Measurements from ENCODE around the gene NAP1L3. TPM values are rescaled to one million over a fixed set of nuclear protein-coding genes. Genes with fewer than 3 reads are reported as not detected.

The NAP1L3 gene, protein sequence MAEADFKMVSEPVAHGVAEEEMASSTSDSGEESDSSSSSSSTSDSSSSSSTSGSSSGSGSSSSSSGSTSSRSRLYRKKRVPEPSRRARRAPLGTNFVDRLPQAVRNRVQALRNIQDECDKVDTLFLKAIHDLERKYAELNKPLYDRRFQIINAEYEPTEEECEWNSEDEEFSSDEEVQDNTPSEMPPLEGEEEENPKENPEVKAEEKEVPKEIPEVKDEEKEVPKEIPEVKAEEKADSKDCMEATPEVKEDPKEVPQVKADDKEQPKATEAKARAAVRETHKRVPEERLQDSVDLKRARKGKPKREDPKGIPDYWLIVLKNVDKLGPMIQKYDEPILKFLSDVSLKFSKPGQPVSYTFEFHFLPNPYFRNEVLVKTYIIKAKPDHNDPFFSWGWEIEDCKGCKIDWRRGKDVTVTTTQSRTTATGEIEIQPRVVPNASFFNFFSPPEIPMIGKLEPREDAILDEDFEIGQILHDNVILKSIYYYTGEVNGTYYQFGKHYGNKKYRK
- total RNA-seq = 18.6 and 25.3 TPM in 2 replicates

DNA sequence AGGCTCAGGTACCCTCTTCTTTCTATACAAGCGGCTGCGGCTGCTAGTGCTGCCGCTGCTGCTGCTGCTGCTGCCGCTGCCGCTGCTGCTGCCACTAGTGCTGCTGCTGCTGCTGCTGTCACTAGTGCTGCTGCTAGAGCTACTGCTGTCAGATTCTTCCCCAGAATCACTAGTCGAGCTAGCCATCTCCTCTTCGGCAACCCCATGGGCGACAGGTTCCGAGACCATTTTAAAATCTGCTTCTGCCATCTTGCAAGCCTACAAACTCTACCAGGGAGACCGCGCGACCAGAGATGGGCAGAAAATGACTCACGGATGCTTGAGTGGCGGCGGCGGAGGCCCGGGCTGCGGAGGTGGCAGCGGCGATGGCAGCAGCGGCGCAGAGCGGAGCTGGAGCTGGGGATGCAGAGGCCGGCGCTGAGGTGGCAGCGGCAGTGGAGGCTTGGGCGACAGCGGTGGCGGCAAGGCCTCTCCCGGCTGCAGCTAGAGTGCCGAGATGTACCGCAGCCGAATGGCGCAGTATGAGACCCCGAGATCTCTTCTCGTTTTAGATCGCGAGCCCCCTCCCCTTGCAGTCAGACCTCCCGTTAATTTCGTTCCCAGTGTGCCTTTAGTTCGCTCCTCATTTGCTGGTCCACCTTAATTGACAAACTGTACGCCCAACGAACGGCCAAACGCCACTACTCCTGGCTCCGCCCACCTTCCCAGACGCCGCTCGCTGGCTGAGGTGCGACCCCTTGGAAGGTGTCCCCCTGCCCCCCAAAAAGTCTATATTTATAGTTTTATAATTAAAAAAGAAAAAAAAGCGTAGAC lies at the start of gene NAP1L3:
Gene NAP1L3 (minus strand): TSS at position 523 of the 813 bp plus-strand sequence. CDS start 274 bp downstream, at position 249.

DNA sequence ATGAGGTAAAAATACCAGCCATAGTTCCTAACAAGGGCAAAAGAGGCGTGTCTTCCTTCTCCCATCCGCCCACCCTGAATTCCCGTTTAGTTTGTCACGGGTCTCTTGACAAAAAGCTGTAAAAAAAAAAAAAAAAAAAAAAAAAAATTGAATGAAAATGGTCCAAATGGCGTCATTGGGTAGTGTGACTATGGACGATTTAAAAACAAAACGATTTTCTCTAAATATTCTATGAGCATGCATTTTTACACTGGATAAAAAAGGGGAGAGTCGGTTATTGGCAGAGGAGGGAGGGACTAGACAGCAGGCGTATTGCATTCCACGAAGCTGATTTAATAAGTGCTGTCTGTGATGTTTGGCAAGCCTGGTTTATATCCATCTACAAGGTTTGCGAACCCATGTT lies 492 bp upstream of the NAP1L3 start, which contains the start of gene FAM133A:
Gene FAM133A (plus strand): TSS at position 338 of the 403 bp plus-strand sequence. CDS start 35,214 bp downstream, outside the sequence.

Other genes starting within 250 kb of the NAP1L3 start
- 0.40 and 0.81 TPM in 2 replicates for gene FAM133A, start 628 bp upstream of the NAP1L3 start, total RNA-seq

All from aortic smooth muscle cell (primary cell).